ENCODE results near the gene CRTC3. TPM values are rescaled to one million over a fixed set of nuclear protein-coding genes. Genes with fewer than 3 reads are reported as not detected.

CRTC3 gene
- total and polyA plus RNA-seq, 4 donors = 5.1 to 16.8 (median 7.6) TPM

- H3K27me3 ChIP-seq (ENCODE audit: control insufficient read depth in 4 of 4, insufficient read depth in 4 of 4, low read length in 3 of 4) = no peaks in the 10 kb centered on the region
- H3K4me1 ChIP-seq (ENCODE audit: control insufficient read depth in 4 of 4, insufficient read depth in 4 of 4, low read length in 3 of 4) = no peaks in the 10 kb centered on the region
- H3K9me3 ChIP-seq (ENCODE audit: control insufficient read depth in 4 of 4, low read length in 3 of 4) = no peaks in the 10 kb centered on the region
- DNase-seq (ENCODE audit: low spot score) = peak; percentile 49
- H3K27ac ChIP-seq (ENCODE audit: low read depth in 1 of 2, low read length in 2 of 2) = no peak overlapping the region
- H3K9ac ChIP-seq (ENCODE audit: low read depth in 1 of 2, low read length in 2 of 2) = no peak overlapping the region
- H3K4me3 ChIP-seq (ENCODE audit: low read depth in 1 of 3, low read length in 3 of 3) = no peak overlapping the region
- WGBS = 96% methylated on average over 4 of the region's 4 CpGs
- TF ChIP-seq CTCF (IDR thresholded peaks at IDR 0.05; ENCODE audit: low read depth, low read length, missing input control) = peak; percentile 42
- TF ChIP-seq NR2F2 (IDR thresholded peaks at IDR 0.05) = no peak
- TF ChIP-seq RAD21 (IDR thresholded peaks at IDR 0.05) = peak; percentile 72 to 81
- H3K36me3 ChIP-seq (ENCODE audit: control insufficient read depth in 4 of 4, insufficient read depth in 3 of 4, low read depth in 1 of 4, low read length in 3 of 4) = peaks cover 0 to 14% (median 8%) of the 10 kb centered on the region in 4 donors
These were observed 74.2 kb downstream of the CRTC3 start for GRCh38 chr15:90603893-90604292.

GRCh38 chr15:90606641-90607040 lies 76.9 kb downstream of the CRTC3 start:
- no peak overlapping the region for H3K27ac ChIP-seq (ENCODE audit: low read depth in 1 of 2, low read length in 2 of 2)
- TF ChIP-seq EGR1 (IDR thresholded peaks at IDR 0.05; ENCODE audit: low read depth in 2 of 2) = no peak
- no peak for TF ChIP-seq YY1 (IDR thresholded peaks at IDR 0.05)
- TF ChIP-seq CTCF (IDR thresholded peaks at IDR 0.05; ENCODE audit: low read depth, low read length, missing input control) = no peak
- no peak for TF ChIP-seq HNF4A (conservative IDR thresholded peaks at IDR 0.05)
- TF ChIP-seq NR2F2 (IDR thresholded peaks at IDR 0.05) = no peak
- no peak for TF ChIP-seq FOXA1 (IDR thresholded peaks at IDR 0.05)
- TF ChIP-seq RAD21 (IDR thresholded peaks at IDR 0.05) = no peak
- no peak for TF ChIP-seq ZBTB33 (IDR thresholded peaks at IDR 0.05)
- TF ChIP-seq RXRA (IDR thresholded peaks at IDR 0.05) = no peak
- no peak for TF ChIP-seq ATF3 (IDR thresholded peaks at IDR 0.05)
- no peak for TF ChIP-seq JUND (IDR thresholded peaks at IDR 0.05)
- no peak overlapping the region for H3K4me3 ChIP-seq (ENCODE audit: low read depth in 1 of 3, low read length in 3 of 3)
- no peak overlapping the region for H3K9ac ChIP-seq (ENCODE audit: low read depth in 1 of 2, low read length in 2 of 2)
- 98% methylated on average over 7 of the region's 7 CpGs for WGBS
- DNase-seq (ENCODE audit: low spot score) = no peak
- no peaks in the 10 kb centered on the region for H3K4me1 ChIP-seq (ENCODE audit: control insufficient read depth in 4 of 4, insufficient read depth in 4 of 4, low read length in 3 of 4)
- peaks cover 0 to 16% (median 13%) of the 10 kb centered on the region in 4 donors for H3K36me3 ChIP-seq (ENCODE audit: control insufficient read depth in 4 of 4, insufficient read depth in 3 of 4, low read depth in 1 of 4, low read length in 3 of 4)
- no peaks in the 10 kb centered on the region for H3K27me3 ChIP-seq (ENCODE audit: control insufficient read depth in 4 of 4, insufficient read depth in 4 of 4, low read length in 3 of 4)
- no peaks in the 10 kb centered on the region for H3K9me3 ChIP-seq (ENCODE audit: control insufficient read depth in 4 of 4, low read length in 3 of 4)

- no peaks in the 10 kb centered on the region for H3K4me1 ChIP-seq (ENCODE audit: control insufficient read depth in 4 of 4, insufficient read depth in 4 of 4, low read length in 3 of 4)
- no peaks in the 10 kb centered on the region for H3K27me3 ChIP-seq (ENCODE audit: control insufficient read depth in 4 of 4, insufficient read depth in 4 of 4, low read length in 3 of 4)
- H3K27ac ChIP-seq (ENCODE audit: low read depth in 1 of 2, low read length in 2 of 2) = no peak overlapping the region
- H3K9ac ChIP-seq (ENCODE audit: low read depth in 1 of 2, low read length in 2 of 2) = no peak overlapping the region
- WGBS = 89% methylated on average over 9 of the region's 9 CpGs
- H3K9me3 ChIP-seq (ENCODE audit: control insufficient read depth in 4 of 4, low read length in 3 of 4) = no peaks in the 10 kb centered on the region
- no peak for DNase-seq (ENCODE audit: low spot score)
- peaks cover 0 to 20% (median 14%) of the 10 kb centered on the region in 4 donors for H3K36me3 ChIP-seq (ENCODE audit: control insufficient read depth in 4 of 4, insufficient read depth in 3 of 4, low read depth in 1 of 4, low read length in 3 of 4)
- H3K4me3 ChIP-seq (ENCODE audit: low read depth in 1 of 3, low read length in 3 of 3) = no peak overlapping the region
- TF ChIP-seq ATF3 (IDR thresholded peaks at IDR 0.05) = no peak
- TF ChIP-seq CTCF (IDR thresholded peaks at IDR 0.05; ENCODE audit: low read depth, low read length, missing input control) = no peak
- no peak for TF ChIP-seq TAF1 (conservative IDR thresholded peaks at IDR 0.05)
These were observed 77.6 kb downstream of the CRTC3 start for GRCh38 chr15:90607361-90607760.
